RWPE1 (cell line): ENCODE results near the gene GRK4.

Source experiments
- CTCF ChIA-PET: fragments of 350-600 bp; sonication (Branson Sonifier 250); formaldehyde crosslinking; extraction: SDS; loops from one replicate; lab custom pipeline; 2021; lab: Yijun Ruan, JAX
- POLR2A ChIA-PET: fragments of 400-600 bp; formaldehyde crosslinking; extraction: SDS; loops from one replicate; lab custom pipeline; 2020; ENCODE audit warnings: antibody characterized with exemption; ENCODE audit not compliant: low non-redundant PET; lab: Yijun Ruan, JAX
- DNase-seq: peaks from one replicate; pipeline ENCODE4 v3.0.0; 2012; ENCODE audit warnings: low spot score
- H3K27ac ChIP-seq: fragments of 450-650 bp; 2 replicates; pipeline ENCODE4 v1.5.1; 2017
- TF ChIP-seq, protein P1 (sequence below): fragments of 450-650 bp; conservative IDR thresholded peaks from 2 replicates; pipeline ENCODE4 v1.5.1; 2017; ENCODE audit warnings: low read depth, mild to moderate bottlenecking

Gene GRK4

DNA sequence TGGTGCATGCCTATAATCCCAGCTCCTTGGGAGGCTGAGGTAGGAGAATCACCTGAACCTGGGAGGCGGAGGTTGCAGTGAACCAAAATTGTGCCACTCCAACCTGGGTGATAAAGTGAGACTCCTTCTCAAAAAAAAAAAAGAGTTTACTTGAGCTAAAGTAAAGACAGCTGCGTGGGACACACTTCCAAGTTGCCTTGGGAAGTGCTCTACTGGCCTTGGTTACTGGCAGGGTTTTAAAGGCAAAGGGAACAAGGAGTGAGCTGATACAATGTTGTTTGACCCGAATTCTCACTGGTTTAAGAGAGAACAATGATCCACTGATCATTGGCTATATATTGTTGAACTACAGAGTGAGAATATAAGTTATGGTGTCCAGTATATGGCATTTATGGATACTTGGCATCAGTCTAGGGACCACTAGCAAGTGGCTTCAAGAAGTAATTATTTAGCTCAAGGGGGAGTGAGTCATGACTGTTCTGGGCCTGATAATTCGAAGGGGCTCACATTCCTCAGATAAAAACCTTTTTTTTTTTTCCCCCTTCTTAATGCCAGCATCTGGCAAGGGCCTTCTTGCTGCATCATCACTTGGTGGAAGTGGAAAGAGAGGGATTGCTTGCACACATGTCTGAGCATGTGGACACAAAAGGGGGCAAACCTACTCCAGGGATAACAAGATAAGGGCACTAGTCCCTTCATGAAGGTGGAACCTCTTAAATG is 32.3 kb downstream of the GRK4 start:
- DNase-seq = no peak
- TF ChIP-seq, protein P1, sequence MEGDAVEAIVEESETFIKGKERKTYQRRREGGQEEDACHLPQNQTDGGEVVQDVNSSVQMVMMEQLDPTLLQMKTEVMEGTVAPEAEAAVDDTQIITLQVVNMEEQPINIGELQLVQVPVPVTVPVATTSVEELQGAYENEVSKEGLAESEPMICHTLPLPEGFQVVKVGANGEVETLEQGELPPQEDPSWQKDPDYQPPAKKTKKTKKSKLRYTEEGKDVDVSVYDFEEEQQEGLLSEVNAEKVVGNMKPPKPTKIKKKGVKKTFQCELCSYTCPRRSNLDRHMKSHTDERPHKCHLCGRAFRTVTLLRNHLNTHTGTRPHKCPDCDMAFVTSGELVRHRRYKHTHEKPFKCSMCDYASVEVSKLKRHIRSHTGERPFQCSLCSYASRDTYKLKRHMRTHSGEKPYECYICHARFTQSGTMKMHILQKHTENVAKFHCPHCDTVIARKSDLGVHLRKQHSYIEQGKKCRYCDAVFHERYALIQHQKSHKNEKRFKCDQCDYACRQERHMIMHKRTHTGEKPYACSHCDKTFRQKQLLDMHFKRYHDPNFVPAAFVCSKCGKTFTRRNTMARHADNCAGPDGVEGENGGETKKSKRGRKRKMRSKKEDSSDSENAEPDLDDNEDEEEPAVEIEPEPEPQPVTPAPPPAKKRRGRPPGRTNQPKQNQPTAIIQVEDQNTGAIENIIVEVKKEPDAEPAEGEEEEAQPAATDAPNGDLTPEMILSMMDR = no peak
- POLR2A ChIA-PET = interaction anchor here (0.6 kb wide), 1 partner anchor 32 kb away, joined by 3 read pairs; the partner anchor contains the start of gene GRK4
- no peak overlapping the region for H3K27ac ChIP-seq
- CTCF ChIA-PET = interaction anchor here (0.6 to 1.2 kb wide), 2 partner anchors 17 to 18 kb away, joined by 3 read pairs; no protein-coding TSS in a partner anchor

DNA sequence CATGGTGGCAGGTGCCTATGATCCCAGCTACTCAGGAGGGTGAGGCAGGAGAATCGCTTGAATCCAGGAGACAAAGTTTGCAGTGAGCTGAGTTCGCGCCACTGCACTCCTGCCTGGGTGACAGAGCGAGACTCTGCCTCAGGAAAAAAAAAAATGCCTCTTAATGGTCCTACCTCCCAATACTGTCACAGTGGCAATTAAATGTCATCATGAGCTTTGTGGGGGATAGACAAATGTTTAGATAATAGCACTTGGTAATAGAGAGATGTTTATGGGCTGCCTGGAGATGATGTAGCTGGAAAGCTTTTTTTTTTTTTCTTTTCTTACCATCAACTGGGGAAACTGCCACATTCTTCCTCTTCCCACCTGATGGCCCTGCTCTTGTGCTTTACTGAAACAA is 33.0 kb downstream of the GRK4 start:
- no peak overlapping the region for H3K27ac ChIP-seq
- POLR2A ChIA-PET = interaction anchor here (0.6 kb wide), 2 partner anchors 33 to 48 kb away, joined by 3 read pairs; partner anchors contain the start of gene GRK4
- TF ChIP-seq, protein P1 = no peak
- CTCF ChIA-PET = interaction anchor here (1.2 kb wide), 1 partner anchor 18 kb away, joined by 3 read pairs; no protein-coding TSS in a partner anchor
- DNase-seq = no peak

DNA sequence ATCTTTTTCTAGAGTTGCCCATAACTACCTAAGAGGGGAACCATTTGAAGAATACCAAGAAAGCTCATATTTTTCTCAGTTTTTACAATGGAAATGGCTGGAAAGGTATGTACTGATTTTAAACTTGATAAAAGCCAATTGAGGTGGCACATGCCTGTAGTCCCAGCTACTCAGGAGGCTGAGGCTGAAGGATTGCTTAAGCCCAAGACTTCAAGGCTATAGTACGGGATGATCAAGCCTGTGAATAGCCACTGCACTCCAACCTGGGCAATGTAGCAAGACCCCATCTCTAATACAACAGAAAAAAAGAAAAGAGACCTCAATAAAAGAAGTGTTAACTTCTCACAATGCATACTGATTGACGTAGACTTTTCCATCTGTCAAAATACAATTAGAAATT is 44.4 kb downstream of the GRK4 start:
- ChIA-PET CTCF (interaction anchor here (0.5 to 0.6 kb wide), 2 partner anchors 40 to 568 kb away, joined by 3 read pairs; no protein-coding TSS in a partner anchor), POLR2A (no interaction called here)
- TF ChIP-seq, protein P1 = no peak
- H3K27ac ChIP-seq = no peak overlapping the region
- no peak for DNase-seq

DNA sequence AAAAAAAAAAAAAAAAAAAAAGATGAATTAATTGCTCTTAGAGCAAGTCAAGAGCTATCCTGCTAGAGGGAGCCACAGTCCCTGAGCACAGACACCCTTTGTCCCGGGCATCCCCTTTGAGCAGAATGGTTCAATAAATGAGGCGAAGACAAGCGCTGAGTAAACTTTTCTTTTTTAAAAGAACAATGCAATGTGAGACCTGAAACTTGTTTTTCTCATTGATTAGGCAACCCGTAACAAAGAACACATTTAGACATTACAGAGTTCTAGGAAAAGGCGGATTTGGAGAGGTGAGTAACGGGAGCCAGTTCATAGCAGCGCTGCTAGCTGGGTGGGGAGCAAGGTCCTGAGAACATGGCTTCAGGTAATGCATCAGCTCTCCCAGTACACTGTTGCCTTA is 46.1 kb downstream of the GRK4 start:
- DNase-seq = peak; percentile 21
- CTCF ChIA-PET = interaction anchor here (0.6 to 1.3 kb wide), 2 partner anchors 29 to 127 kb away, joined by 3 read pairs; no protein-coding TSS in a partner anchor

DNA sequence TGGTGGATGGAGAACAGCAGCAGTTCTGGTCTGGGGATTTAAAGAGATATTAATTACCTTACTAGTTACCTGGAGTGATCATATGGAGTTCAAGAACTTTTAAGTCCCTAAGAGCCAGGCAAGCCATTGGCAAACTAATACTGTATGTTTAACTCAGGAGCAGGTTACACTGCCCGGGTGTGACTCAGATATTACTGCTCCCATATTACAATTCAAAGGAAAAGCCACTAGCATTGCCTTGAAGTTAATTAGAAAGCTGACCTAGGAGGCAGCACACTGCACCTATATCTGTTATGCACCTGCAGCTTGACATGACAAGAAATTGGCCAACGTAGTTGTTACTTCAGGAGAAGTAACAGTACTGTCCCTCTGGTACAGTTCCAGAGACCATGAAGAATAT is 47.2 kb downstream of the GRK4 start:
- TF ChIP-seq, protein P1 = no peak
- peak; percentile 12 for DNase-seq
- ChIA-PET POLR2A (interaction anchor here (0.7 kb wide), 1 partner anchor 13 kb away, joined by 5 read pairs; no protein-coding TSS in a partner anchor), CTCF (interaction anchor here (0.7 to 1.1 kb wide), 2 partner anchors 33 to 48 kb away, joined by 3 read pairs; no protein-coding TSS in a partner anchor)
- H3K27ac ChIP-seq = peak overlapping the region; percentile 89

More for the DNA sequence above, 46.1 kb downstream of the GRK4 start:
- H3K27ac ChIP-seq = peak overlapping the region; percentile 89
- TF ChIP-seq, protein P1 = peak; percentile 54
- POLR2A ChIA-PET = no interaction called here

DNA sequence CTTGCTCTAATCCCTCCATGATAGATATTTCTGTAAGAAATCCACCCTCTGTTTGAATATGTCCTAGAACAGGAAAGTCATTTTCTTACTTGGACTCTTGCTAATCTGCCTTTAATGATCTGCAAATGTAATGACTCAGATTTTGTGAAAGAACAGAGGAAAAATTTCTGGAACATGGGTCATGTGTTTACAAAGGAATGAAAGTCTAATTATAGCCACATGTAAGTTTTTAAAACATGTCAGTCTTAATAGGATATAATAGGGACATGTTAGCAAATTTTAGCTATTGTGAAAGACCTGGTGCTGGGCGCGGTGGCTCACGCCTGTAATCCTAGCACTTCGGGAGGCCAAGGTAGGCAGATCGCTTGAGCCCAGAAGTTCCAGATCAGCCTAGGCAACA is 47.6 kb downstream of the GRK4 start:
- CTCF ChIA-PET = interaction anchor here (0.7 kb wide), 1 partner anchor 48 kb away, joined by 3 read pairs; no protein-coding TSS in a partner anchor
- TF ChIP-seq, protein P1 = no peak
- H3K27ac ChIP-seq = peak overlapping the region; percentile 76
- DNase-seq = peak; percentile 29
- POLR2A ChIA-PET = interaction anchor here (0.7 kb wide), 1 partner anchor 13 kb away, joined by 5 read pairs; no protein-coding TSS in a partner anchor
